GM19351 (cell line): Measurements from ENCODE around the gene CDYL.

ENCODE experiments used
- ATAC-seq: cut with Tn5 transposase; IDR thresholded peaks from one replicate; pipeline ENCODE4 v1.9.1; 2021; ENCODE audit warnings: mild to moderate bottlenecking, moderate library complexity; ENCODE audit not compliant: unreplicated experiment

CDYL gene

GRCh38 chr6:4953440-4953839 is 177.2 kb downstream of the CDYL start:
- ATAC-seq: no peak

- ATAC-seq: no peak
Observed at GRCh38 chr6:4956625-4957024, 180.4 kb downstream of the CDYL start.

- ATAC-seq: no peak
Observed at GRCh38 chr6:4957521-4958231, 181.5 kb downstream of the CDYL start.

- no peak for ATAC-seq
Observed at GRCh38 chr6:4958624-4959023, 182.4 kb downstream of the CDYL start.

- no peak for ATAC-seq
Observed at GRCh38 chr6:4961322-4962168, 185.3 kb downstream of the CDYL start.

- no peak for ATAC-seq
Observed at GRCh38 chr6:4962905-4963304, 186.7 kb downstream of the CDYL start.

GRCh38 chr6:4964675-4965561 is 188.7 kb downstream of the CDYL start:
- ATAC-seq: no peak

GRCh38 chr6:4965562-4966389 is 189.6 kb downstream of the CDYL start:
- no peak for ATAC-seq

GRCh38 chr6:4967301-4968030 is 191.3 kb downstream of the CDYL start:
- no peak for ATAC-seq

GRCh38 chr6:4969609-4970285 is 193.5 kb downstream of the CDYL start:
- no peak for ATAC-seq

GRCh38 chr6:4970739-4971395 is 194.7 kb downstream of the CDYL start:
- ATAC-seq: no peak

GRCh38 chr6:4971851-4972250 is 195.6 kb downstream of the CDYL start:
- no peak for ATAC-seq

GRCh38 chr6:4972438-4972837 is 196.2 kb downstream of the CDYL start:
- ATAC-seq: no peak

- no peak for ATAC-seq
Observed at GRCh38 chr6:4973415-4973814, 197.2 kb downstream of the CDYL start.

- ATAC-seq: no peak
Observed at GRCh38 chr6:4973982-4974745, 198.0 kb downstream of the CDYL start.

GRCh38 chr6:4974962-4975361 is 198.8 kb downstream of the CDYL start:
- ATAC-seq: no peak

- no peak for ATAC-seq
Observed at GRCh38 chr6:4975506-4975905, 199.3 kb downstream of the CDYL start.

- ATAC-seq: no peak
Observed at GRCh38 chr6:4977468-4977867, 201.3 kb downstream of the CDYL start.
